ENCODE results near the gene CLOCK.

Gene CLOCK

GRCh38 chr4:55446578-55446922 is 100.2 kb downstream of the CLOCK start:
- H3K4me1 ChIP-seq (ENCODE audit: control insufficient read depth, low read depth, low read length) = no peaks in the 10 kb centered on the region
- no peak overlapping the region for H3K4me2 ChIP-seq (ENCODE audit: low read length)
- no peaks in the 10 kb centered on the region for H3K27me3 ChIP-seq (ENCODE audit: insufficient read depth, low read length, poor library complexity)
- H4K8ac ChIP-seq (ENCODE audit: low read depth, low read length) = no peak overlapping the region
- H3K36me3 ChIP-seq (ENCODE audit: control insufficient read depth, insufficient read depth, low read length) = peaks cover 2% of the 10 kb centered on the region
- no CpG with 5 or more reads among the region's 1 CpG for WGBS (ENCODE audit: extremely low coverage, insufficient coverage, low lambda C conversion rate)
- no peaks in the 10 kb centered on the region for H3K79me2 ChIP-seq (ENCODE audit: control insufficient read depth, insufficient read depth, low read length)
- no peak overlapping the region for H2AK5ac ChIP-seq (ENCODE audit: low read length)
- H2BK5ac ChIP-seq (ENCODE audit: low read length) = no peak overlapping the region
- no peak overlapping the region for H3K23ac ChIP-seq (ENCODE audit: low read length)
- H3K27ac ChIP-seq (ENCODE audit: low read depth, low read length) = no peak overlapping the region
- H3K18ac ChIP-seq (ENCODE audit: low read length) = no peak overlapping the region
- H2BK15ac ChIP-seq (replicated peaks; ENCODE audit: low read depth) = no peak overlapping the region
- no peak for DNase-seq
- no peak overlapping the region for H2BK120ac ChIP-seq (ENCODE audit: low read depth, low read length)
- no peak overlapping the region for H4K5ac ChIP-seq (ENCODE audit: low read length)
- no peaks in the 10 kb centered on the region for H3K79me1 ChIP-seq (ENCODE audit: low read length)
- H3K4me3 ChIP-seq (ENCODE audit: low read length) = no peak overlapping the region
- H3K4ac ChIP-seq (ENCODE audit: low read depth, low read length) = no peak overlapping the region
- H3K56ac ChIP-seq (ENCODE audit: low read length) = no peak overlapping the region
- no peak overlapping the region for H3K9ac ChIP-seq (ENCODE audit: low read length)

GRCh38 chr4:55445921-55446577 is 100.7 kb downstream of the CLOCK start:
- Histone ChIP-seq H2BK5ac (ENCODE audit: low read length) (no peak overlapping the region), H4K5ac (ENCODE audit: low read length) (no peak overlapping the region), H3K79me1 (ENCODE audit: low read length) (no peaks in the 10 kb centered on the region), H3K4me3 (ENCODE audit: low read length) (no peak overlapping the region), H3K56ac (ENCODE audit: low read length) (no peak overlapping the region), H3K18ac (ENCODE audit: low read length) (no peak overlapping the region), H3K79me2 (ENCODE audit: control insufficient read depth, insufficient read depth, low read length) (no peaks in the 10 kb centered on the region), H3K4me2 (ENCODE audit: low read length) (no peak overlapping the region), H2AK5ac (ENCODE audit: low read length) (no peak overlapping the region), H3K27ac (ENCODE audit: low read depth, low read length) (no peak overlapping the region), H4K8ac (ENCODE audit: low read depth, low read length) (no peak overlapping the region), H2BK15ac (replicated peaks; ENCODE audit: low read depth) (no peak overlapping the region), H3K4me1 (ENCODE audit: control insufficient read depth, low read depth, low read length) (no peaks in the 10 kb centered on the region), H3K4ac (ENCODE audit: low read depth, low read length) (no peak overlapping the region), H3K27me3 (ENCODE audit: insufficient read depth, low read length, poor library complexity) (no peaks in the 10 kb centered on the region), H3K23ac (ENCODE audit: low read length) (no peak overlapping the region), H2BK120ac (ENCODE audit: low read depth, low read length) (no peak overlapping the region), H3K36me3 (ENCODE audit: control insufficient read depth, insufficient read depth, low read length) (peaks cover 2% of the 10 kb centered on the region), H3K9ac (ENCODE audit: low read length) (no peak overlapping the region)
- WGBS (ENCODE audit: extremely low coverage, insufficient coverage, low lambda C conversion rate) = no CpG with 5 or more reads among the region's 2 CpGs
- no peak for DNase-seq

GRCh38 chr4:55444827-55445226 is 101.9 kb downstream of the CLOCK start:
- DNase-seq = peak; percentile 33

GRCh38 chr4:55442541-55442940 is 104.2 kb downstream of the CLOCK start:
- H3K56ac ChIP-seq (ENCODE audit: low read length) = no peak overlapping the region
- H3K9ac ChIP-seq (ENCODE audit: low read length) = no peak overlapping the region
- H3K79me1 ChIP-seq (ENCODE audit: low read length) = no peaks in the 10 kb centered on the region
- H3K4ac ChIP-seq (ENCODE audit: low read depth, low read length) = no peak overlapping the region
- H3K27ac ChIP-seq (ENCODE audit: low read depth, low read length) = no peak overlapping the region
- H2BK5ac ChIP-seq (ENCODE audit: low read length) = no peak overlapping the region
- H2BK120ac ChIP-seq (ENCODE audit: low read depth, low read length) = no peak overlapping the region
- H2AK5ac ChIP-seq (ENCODE audit: low read length) = no peak overlapping the region
- H3K23ac ChIP-seq (ENCODE audit: low read length) = no peak overlapping the region
- H4K8ac ChIP-seq (ENCODE audit: low read depth, low read length) = no peak overlapping the region
- no peak overlapping the region for H3K18ac ChIP-seq (ENCODE audit: low read length)
- H3K36me3 ChIP-seq (ENCODE audit: control insufficient read depth, insufficient read depth, low read length) = peaks cover 2% of the 10 kb centered on the region
- no CpG with 5 or more reads among the region's 1 CpG for WGBS (ENCODE audit: extremely low coverage, insufficient coverage, low lambda C conversion rate)
- H3K4me2 ChIP-seq (ENCODE audit: low read length) = no peak overlapping the region
- H2BK15ac ChIP-seq (replicated peaks; ENCODE audit: low read depth) = no peak overlapping the region
- H4K5ac ChIP-seq (ENCODE audit: low read length) = no peak overlapping the region
- H3K79me2 ChIP-seq (ENCODE audit: control insufficient read depth, insufficient read depth, low read length) = no peaks in the 10 kb centered on the region
- no peaks in the 10 kb centered on the region for H3K27me3 ChIP-seq (ENCODE audit: insufficient read depth, low read length, poor library complexity)
- H3K4me1 ChIP-seq (ENCODE audit: control insufficient read depth, low read depth, low read length) = no peaks in the 10 kb centered on the region
- H3K4me3 ChIP-seq (ENCODE audit: low read length) = no peak overlapping the region
- DNase-seq = no peak

More at GRCh38 chr4:55444827-55445226, 101.9 kb downstream of the CLOCK start:
- H3K79me1 ChIP-seq (ENCODE audit: low read length) = no peaks in the 10 kb centered on the region
- H3K36me3 ChIP-seq (ENCODE audit: control insufficient read depth, insufficient read depth, low read length) = peaks cover 2% of the 10 kb centered on the region
- no peak overlapping the region for H3K4ac ChIP-seq (ENCODE audit: low read depth, low read length)
- no peak overlapping the region for H3K23ac ChIP-seq (ENCODE audit: low read length)
- H4K8ac ChIP-seq (ENCODE audit: low read depth, low read length) = no peak overlapping the region
- H3K4me1 ChIP-seq (ENCODE audit: control insufficient read depth, low read depth, low read length) = no peaks in the 10 kb centered on the region
- H3K56ac ChIP-seq (ENCODE audit: low read length) = no peak overlapping the region
- H3K4me2 ChIP-seq (ENCODE audit: low read length) = no peak overlapping the region
- H3K18ac ChIP-seq (ENCODE audit: low read length) = no peak overlapping the region
- H2BK5ac ChIP-seq (ENCODE audit: low read length) = no peak overlapping the region
- H2AK5ac ChIP-seq (ENCODE audit: low read length) = no peak overlapping the region
- no peak overlapping the region for H3K9ac ChIP-seq (ENCODE audit: low read length)
- no CpG with 5 or more reads among the region's 2 CpGs for WGBS (ENCODE audit: extremely low coverage, insufficient coverage, low lambda C conversion rate)
- H2BK15ac ChIP-seq (replicated peaks; ENCODE audit: low read depth) = no peak overlapping the region
- H3K4me3 ChIP-seq (ENCODE audit: low read length) = no peak overlapping the region
- H4K5ac ChIP-seq (ENCODE audit: low read length) = no peak overlapping the region
- H3K79me2 ChIP-seq (ENCODE audit: control insufficient read depth, insufficient read depth, low read length) = no peaks in the 10 kb centered on the region
- H2BK120ac ChIP-seq (ENCODE audit: low read depth, low read length) = no peak overlapping the region
- H3K27me3 ChIP-seq (ENCODE audit: insufficient read depth, low read length, poor library complexity) = no peaks in the 10 kb centered on the region
- H3K27ac ChIP-seq (ENCODE audit: low read depth, low read length) = no peak overlapping the region

GRCh38 chr4:55440786-55441185 is 105.9 kb downstream of the CLOCK start:
- Histone ChIP-seq H3K79me1 (ENCODE audit: low read length) (no peaks in the 10 kb centered on the region), H3K79me2 (ENCODE audit: control insufficient read depth, insufficient read depth, low read length) (no peaks in the 10 kb centered on the region), H2BK120ac (ENCODE audit: low read depth, low read length) (no peak overlapping the region), H3K18ac (ENCODE audit: low read length) (no peak overlapping the region), H3K36me3 (ENCODE audit: control insufficient read depth, insufficient read depth, low read length) (peaks cover 2% of the 10 kb centered on the region), H3K56ac (ENCODE audit: low read length) (no peak overlapping the region), H3K9ac (ENCODE audit: low read length) (no peak overlapping the region), H4K8ac (ENCODE audit: low read depth, low read length) (no peak overlapping the region), H4K5ac (ENCODE audit: low read length) (no peak overlapping the region), H2BK15ac (replicated peaks; ENCODE audit: low read depth) (no peak overlapping the region), H2AK5ac (ENCODE audit: low read length) (no peak overlapping the region), H3K27me3 (ENCODE audit: insufficient read depth, low read length, poor library complexity) (no peaks in the 10 kb centered on the region), H3K23ac (ENCODE audit: low read length) (no peak overlapping the region), H3K4me2 (ENCODE audit: low read length) (no peak overlapping the region), H3K4ac (ENCODE audit: low read depth, low read length) (no peak overlapping the region), H3K27ac (ENCODE audit: low read depth, low read length) (no peak overlapping the region), H2BK5ac (ENCODE audit: low read length) (no peak overlapping the region), H3K4me3 (ENCODE audit: low read length) (no peak overlapping the region), H3K4me1 (ENCODE audit: control insufficient read depth, low read depth, low read length) (no peaks in the 10 kb centered on the region)
- no CpG with 5 or more reads among the region's 2 CpGs for WGBS (ENCODE audit: extremely low coverage, insufficient coverage, low lambda C conversion rate)
- DNase-seq = no peak

GRCh38 chr4:55439023-55439422 is 107.7 kb downstream of the CLOCK start:
- Histone ChIP-seq H2BK5ac (ENCODE audit: low read length) (no peak overlapping the region), H3K36me3 (ENCODE audit: control insufficient read depth, insufficient read depth, low read length) (peaks cover 2% of the 10 kb centered on the region), H3K79me2 (ENCODE audit: control insufficient read depth, insufficient read depth, low read length) (no peaks in the 10 kb centered on the region), H3K27ac (ENCODE audit: low read depth, low read length) (no peak overlapping the region), H3K56ac (ENCODE audit: low read length) (no peak overlapping the region), H4K8ac (ENCODE audit: low read depth, low read length) (no peak overlapping the region), H3K4me2 (ENCODE audit: low read length) (no peak overlapping the region), H3K4me3 (ENCODE audit: low read length) (no peak overlapping the region), H2BK15ac (replicated peaks; ENCODE audit: low read depth) (no peak overlapping the region), H2AK5ac (ENCODE audit: low read length) (no peak overlapping the region), H3K18ac (ENCODE audit: low read length) (no peak overlapping the region), H3K4ac (ENCODE audit: low read depth, low read length) (no peak overlapping the region), H3K4me1 (ENCODE audit: control insufficient read depth, low read depth, low read length) (no peaks in the 10 kb centered on the region), H3K79me1 (ENCODE audit: low read length) (no peaks in the 10 kb centered on the region), H2BK120ac (ENCODE audit: low read depth, low read length) (no peak overlapping the region), H3K9ac (ENCODE audit: low read length) (no peak overlapping the region), H4K5ac (ENCODE audit: low read length) (no peak overlapping the region), H3K23ac (ENCODE audit: low read length) (no peak overlapping the region), H3K27me3 (ENCODE audit: insufficient read depth, low read length, poor library complexity) (no peaks in the 10 kb centered on the region)
- DNase-seq = no peak

Measured in mesendoderm (in vitro differentiated cells).